KBM-7 (cell line): ENCODE results near the gene RANBP9.

Source experiments
- DNase-seq: peaks from one replicate; pipeline ENCODE4 v3.0.0-alpha.2; 2015
- in situ Hi-C: fragments of 300-500 bp; cut with MboI; formaldehyde crosslinking; loops from 2 replicates; pipeline ENCODE4 v1.14.3; 2020; ENCODE audit warnings: low sequenced_read_pairs, low pct_unique_long_range_greater_than_20kb, mixed read lengths

Gene RANBP9

DNA sequence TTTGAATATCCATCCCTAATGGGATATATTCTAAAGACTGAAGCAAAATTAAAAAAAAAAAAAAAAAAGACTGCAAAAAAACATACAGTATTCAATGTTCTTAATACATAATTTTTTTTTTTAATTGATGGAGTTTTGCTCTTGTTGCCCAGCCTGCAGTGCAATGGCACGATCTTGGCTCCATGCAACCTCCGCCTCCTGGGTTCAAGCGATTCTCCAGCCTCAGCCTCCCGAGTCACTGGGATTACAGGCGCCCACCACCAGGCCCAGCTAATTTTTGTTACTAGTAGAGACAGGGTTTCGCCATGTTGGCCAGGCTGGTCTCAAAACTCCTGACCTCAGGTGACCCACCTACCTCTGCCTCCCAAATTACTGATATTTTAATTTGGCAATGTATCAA is 29.3 kb downstream of the RANBP9 start:
- in situ Hi-C loops: no loop called here
- DNase-seq: no peak

DNA sequence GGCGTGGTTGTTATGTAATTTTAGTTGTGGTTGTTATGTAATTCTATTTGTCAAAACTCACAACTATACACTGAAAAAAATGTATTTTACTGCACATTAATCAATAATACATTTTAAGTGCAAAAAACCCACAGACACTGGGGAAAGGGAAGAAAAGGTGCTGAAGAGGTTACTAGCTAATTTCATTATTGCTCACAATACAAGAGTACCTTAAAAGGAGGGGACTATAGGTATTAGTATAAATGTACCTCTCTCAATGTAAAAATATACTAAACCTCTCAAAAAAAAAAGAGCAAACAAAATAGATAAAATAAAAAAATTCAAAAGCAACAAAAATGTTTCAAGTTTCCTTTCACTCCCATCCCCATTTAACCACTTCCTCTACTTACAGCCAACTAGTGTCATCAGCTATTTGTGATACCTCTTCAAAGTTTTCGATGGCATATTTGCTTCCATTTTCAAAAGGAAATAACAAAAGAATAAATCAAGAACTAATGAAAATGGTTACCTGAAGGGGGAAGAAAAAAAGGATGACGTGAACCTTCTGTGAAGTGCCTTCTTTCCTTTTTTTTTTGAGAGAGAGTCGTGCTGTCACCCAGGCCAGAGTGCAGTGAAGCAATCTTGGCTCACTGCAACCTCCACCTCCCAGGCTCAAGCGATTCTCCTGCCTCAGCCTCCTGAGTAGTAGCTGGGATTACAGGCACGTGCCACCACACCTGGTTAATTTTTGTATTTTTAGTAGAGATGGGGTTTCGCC is 30.2 kb downstream of the RANBP9 start:
- in situ Hi-C loops: no loop called here
- peak; percentile 55 for DNase-seq

DNA sequence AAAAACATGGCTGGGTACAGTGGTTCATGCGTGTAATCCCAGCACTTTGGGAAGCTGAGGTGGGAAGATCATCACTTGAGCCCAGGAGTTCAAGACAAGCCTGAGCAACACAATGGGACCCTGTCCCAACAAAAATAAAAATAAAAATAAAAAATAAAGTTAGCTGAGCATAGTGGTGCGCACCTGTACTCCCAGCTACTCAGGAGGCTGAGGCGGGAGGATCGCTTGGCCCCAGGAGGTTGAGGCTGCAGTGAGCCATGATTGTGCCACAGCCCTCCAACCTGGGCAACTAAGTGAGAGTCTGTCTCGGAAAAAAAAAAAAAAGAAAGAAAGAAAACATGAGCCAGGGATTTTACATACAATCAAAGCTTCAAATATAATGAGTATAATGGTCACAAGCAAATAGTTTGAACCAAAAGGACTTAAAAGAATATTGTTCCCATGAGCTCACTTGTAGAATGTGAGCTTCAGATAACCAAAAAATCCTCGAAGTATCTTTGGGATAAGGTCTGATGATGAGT is 31.1 kb downstream of the RANBP9 start:
- no peak for DNase-seq
- in situ Hi-C loops: no loop called here

DNA sequence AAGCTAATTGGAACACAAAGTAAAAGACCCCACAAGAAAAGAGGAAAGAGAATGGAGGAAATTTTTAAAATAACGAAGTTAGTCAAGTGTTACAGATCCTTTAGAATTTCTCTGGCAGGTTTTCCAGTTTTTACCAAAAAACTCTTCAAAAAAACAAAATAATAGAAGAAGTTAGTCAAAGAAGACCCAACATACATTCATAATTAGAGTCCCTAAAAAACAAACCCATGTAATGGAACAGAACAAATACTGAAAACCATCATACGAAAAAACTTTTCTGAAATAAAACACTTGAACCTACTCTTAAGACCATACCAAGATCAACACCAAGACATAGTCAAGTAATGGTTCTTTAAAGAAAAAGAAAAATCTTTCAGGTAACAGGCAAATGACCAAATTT is 31.6 kb downstream of the RANBP9 start:
- in situ Hi-C loops: no loop called here
- no peak for DNase-seq

DNA sequence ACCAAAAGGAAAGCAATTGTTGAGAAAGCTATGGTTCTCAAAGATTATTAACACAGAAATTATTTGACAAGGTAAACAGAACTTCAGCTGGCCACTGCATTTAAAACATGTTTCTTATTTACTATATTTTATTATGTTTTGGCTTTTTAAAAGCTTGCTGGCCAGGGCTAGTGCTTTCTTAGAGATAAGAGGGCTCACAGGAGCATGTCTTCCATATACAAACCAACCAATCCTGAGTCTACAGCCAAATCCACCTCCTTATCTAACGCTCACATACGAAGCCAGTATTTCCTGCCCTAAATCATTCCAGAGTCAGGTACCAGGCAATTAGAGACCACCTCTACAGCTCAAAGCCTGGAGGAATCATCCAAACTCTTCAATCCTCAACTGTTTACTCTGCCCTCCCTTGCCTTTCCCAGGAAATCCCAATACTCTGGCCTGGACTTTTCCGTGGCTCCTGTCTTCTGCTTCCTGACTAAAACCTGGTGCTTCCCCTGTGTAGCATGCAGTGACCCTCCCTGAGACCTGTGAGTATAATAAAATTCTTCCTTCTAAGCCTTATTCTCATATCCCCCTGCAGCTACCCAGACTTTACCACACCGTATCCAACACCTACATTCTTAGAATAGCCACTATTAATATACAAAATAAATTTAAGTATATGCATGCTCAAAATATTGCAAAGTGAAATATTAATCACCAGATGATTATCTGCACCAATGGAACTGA is 33.2 kb downstream of the RANBP9 start:
- DNase-seq: peak; percentile 31
- in situ Hi-C loops: no loop called here

DNA sequence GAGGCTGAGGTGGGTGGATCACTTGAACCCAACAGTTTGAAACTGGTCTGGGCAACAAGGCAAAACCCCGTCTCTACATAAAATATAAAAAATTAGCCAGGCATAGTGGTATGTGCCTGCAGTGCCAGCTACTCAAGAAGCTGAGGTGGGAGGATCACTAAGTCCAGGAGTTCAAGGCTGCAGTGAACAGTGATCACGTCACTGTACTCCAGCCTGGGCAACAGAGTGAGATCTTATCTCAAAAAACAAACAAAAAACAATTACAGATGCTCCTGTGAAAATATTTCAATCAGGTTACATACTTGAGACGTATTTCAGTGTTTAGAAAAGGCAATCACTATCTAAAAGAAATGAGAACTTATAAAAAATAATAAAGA is 33.8 kb downstream of the RANBP9 start:
- in situ Hi-C loops: no loop called here
- DNase-seq: no peak

DNA sequence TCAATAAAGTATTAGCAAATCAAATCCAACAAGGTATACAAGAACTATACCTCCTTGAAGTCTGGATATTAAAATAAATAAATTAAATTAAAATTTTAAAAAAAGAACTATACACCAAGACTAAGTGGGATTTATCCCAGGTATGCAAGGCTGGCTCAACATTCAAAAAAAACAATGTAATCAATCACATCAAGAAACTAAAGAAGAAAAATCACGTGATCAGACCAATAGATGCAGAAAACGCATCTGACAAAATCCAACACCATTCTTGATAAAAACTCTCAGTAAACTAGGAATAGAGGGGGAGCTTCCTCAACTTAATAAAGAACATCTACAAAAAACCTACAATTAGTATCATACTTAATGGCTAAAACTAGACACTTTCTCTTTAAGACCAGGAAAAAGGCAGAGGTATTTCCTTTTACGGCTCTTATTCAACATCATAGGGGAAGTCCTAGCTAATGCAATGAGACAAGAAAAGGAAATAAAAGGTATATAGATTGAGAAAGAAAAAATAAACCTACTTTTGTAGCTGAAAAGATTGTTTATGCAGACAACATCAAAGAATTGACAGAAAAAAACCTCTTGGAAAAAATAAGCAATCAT is 35.0 kb downstream of the RANBP9 start:
- in situ Hi-C loops: no loop called here
- no peak for DNase-seq

DNA sequence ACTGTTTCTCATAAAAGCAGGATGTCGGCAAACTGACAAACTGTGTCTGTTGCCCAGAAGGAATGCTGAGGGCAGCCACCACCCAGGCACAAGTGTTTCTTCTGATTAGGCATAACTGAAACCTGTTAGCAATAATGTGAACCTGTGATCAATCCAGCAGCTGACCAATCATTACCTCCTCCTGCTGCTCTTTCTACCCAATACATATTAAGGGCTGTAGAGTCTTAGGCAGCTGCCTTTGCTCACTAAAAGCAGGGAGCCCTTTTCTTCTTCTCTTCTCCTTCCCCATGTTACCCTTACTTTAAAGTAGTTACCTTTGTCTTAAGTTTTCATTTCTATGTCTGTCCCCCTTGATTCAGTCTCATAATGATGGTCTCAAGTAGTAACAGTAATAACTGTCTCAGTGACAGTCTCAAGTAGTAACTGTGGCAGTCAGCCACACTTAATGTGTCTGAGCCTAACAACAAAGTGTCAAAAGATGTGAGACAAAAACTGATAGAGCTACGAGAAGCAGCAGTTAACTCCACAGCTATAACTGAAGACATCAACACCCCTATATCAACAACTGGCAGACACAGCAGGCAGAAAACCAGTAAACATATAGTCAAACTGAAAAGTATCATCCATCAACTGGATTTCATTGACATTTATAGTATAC is 37.0 kb downstream of the RANBP9 start:
- in situ Hi-C loops: no loop called here
- DNase-seq: no peak

DNA sequence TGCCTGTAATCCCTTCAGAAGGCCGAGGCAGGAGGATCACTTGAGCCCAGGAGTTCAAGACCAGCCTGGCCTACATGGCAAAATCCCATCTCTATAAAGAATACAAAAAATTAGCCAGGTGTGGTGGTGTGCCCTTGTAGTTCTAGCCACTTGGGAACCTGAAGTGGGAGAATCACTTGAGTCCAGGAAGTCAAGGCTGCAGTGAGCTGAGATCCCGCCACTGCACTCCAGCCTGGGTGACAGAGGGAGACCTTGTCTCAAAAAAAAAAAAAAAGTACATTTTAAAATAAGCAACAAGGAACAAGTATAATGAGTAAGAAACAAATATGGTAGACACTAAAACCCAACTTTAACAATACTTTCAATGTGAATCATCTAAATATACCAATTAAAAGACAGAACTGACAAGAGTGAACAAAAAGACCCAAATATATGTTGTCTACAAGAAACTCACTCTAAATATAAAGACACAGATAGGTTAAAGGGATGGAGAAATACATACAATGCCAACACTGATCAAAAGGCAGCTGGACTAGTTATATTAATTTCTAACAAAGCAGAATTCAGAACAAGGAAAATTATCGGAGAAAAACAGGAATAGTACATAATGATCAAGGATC is 37.7 kb downstream of the RANBP9 start:
- in situ Hi-C loops: no loop called here
- DNase-seq: no peak

DNA sequence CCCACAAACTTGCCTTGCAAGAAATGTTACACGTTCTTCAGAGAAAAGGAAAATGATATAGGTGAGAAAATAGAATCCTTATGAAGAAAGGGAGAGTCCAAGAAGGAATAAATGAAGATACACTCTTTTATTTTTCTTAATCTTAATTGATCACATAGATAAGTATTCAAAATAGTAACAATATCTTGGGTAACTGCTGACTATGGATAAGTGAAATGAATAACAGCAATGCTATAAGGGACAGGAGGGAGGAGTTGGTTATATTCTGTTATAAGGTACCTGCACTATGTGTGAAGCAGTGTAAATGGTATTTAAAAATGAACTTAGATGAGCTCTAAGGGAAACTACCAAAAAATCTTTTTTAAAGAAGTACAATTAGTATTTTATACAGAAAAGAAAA is 38.3 kb downstream of the RANBP9 start:
- in situ Hi-C loops: no loop called here
- DNase-seq: no peak

DNA sequence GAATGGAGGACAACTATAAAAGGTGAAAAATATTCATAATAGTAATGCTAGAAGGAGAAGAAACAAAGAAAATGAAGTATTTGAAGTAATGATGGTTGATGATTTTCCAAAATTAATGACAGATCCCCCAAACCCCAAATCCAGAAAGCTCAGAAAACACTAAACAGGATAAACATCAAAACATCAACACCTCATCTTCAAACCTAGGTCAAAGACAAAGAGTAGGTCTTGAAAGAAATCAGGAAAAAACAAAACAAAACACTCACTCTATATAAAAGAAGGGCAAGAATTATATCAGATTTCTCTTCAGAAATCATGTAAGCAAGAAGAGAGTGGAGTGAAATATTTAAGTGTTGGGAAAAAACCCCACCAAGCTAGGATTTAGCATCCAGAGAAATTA is 38.7 kb downstream of the RANBP9 start:
- in situ Hi-C loops: no loop called here
- DNase-seq: no peak

DNA sequence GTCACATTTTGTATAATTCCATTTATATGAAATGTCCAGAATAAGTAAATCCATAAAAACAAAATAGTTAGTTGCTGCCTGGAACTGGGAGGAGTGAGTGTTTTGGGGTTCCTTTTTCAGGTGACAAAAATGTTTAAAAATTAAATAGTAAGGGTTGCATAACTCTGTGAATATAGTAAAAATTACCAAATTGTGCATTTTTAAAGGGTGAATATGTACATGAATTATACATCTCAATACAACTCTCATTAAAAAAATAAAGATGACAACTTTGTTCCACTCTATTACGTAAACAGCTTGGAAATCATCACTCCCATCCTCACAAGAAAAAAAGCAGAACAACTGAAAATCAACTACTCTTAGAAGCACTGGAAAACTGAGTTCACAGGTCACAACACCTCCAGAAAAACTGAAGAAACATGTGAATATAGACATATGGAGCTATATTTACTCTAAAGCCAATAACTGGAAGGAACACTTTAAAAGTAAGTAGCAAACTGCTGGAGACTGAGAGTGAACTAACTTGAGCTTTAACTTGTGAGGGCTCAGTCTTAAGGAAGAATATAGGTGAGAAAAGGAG is 40.0 kb downstream of the RANBP9 start:
- DNase-seq: no peak
- in situ Hi-C loops: no loop called here

DNA sequence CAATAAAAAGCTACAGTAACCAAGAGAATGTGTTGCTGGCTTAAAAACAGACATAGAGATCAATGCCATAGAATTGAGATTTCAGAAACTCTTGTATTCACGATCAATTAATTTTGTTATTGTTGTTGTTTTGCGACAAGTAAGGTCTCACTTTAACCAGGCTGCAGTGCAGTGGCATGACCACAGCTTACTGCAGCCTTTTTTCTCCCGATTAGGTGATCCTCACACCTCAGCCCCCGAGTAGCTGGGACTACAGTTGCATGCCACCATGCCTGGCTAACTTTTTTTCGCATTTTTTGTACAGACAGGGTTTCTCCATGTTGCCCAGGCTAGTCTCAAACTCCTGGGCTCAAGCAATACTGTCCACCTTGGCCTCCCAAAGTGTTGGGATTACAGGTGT is 42.2 kb downstream of the RANBP9 start:
- DNase-seq: no peak
- in situ Hi-C loops: no loop called here

DNA sequence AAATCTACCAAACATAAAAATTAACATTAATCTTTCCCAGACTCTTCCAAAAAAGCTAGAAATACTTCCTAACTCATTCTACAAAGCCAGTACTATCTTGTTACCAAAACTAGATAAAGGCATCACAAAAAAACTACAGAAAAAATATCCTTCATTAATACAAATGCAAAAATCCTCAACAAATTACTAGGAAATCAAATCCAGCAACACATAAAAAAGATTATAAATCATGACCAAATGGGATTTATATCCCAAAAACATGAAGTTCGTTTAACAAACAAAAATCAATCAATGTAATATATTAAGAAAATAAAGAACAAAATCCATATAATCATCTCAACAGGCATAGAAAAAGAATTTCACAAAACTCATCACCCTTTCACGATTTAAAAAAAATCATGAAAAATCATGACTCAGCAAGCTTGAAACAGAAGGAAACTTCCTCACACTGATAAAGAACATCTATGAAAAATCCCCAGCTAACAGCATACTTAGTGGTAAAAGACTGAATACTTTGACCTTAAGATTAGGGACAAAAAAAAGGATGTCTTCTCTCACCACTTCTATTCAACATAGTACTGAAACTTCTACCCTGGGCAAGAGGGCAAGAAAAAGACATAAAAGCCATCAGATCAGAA is 43.2 kb downstream of the RANBP9 start:
- DNase-seq: no peak
- in situ Hi-C loops: no loop called here

DNA sequence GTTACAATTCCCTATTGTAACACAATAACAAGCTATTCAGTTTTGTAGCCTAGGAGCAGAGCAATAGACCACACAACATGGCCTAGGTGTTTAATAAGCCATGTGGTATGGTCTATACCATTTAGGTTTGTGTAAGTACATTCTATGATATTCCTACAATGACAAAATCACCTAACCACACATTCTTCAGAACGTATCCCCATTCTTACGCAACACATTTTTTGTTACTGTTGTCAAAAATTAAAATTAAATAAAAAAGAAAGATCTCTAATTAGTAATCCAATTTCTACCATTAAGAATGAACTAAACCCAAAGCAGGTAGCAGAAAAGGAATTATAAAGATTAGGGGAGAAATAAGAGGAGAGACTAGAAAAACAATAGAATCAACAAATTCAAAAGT is 44.0 kb downstream of the RANBP9 start:
- in situ Hi-C loops: no loop called here
- no peak for DNase-seq

DNA sequence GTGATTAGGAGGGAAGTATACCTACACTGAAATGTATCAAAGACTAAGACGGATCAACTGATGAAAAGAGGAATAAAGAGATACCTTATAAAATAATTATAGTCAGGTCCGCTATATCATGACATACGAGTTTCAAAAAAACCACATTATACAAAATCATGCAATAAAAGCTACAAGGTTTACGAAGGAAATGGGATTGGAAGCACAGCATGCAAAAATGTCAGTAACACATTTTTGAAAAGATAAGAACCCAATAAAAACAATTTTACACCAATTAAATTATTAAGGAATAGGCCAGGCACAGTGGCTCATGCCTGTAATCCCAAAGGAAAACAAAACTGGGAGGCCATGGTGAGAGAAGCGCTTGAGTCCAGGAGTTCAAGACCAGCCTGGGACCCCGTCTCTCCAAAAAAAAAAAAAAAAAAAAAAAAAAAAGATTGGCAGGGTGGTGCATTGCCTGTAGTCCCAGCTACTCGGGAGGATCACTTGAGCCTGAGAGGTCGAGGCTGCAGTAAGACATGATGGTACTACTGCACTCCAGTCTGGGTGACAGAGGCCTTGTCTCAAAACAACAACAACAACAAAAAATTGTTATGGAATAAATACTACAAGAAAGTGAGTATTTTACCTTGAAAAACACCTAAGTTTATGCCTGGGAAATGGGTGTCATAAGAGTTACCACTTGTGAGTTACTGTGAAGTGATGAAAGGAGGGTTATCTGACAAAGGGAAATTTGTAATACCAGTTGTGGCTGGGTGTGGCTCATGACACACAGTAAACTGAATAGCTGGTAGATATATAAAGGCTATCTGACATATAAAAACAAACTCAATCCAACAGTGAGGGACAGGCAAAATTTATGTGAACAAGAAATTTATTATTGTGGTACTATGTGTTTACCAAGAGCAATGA is 45.2 kb downstream of the RANBP9 start:
- no peak for DNase-seq
- in situ Hi-C loops: no loop called here

DNA sequence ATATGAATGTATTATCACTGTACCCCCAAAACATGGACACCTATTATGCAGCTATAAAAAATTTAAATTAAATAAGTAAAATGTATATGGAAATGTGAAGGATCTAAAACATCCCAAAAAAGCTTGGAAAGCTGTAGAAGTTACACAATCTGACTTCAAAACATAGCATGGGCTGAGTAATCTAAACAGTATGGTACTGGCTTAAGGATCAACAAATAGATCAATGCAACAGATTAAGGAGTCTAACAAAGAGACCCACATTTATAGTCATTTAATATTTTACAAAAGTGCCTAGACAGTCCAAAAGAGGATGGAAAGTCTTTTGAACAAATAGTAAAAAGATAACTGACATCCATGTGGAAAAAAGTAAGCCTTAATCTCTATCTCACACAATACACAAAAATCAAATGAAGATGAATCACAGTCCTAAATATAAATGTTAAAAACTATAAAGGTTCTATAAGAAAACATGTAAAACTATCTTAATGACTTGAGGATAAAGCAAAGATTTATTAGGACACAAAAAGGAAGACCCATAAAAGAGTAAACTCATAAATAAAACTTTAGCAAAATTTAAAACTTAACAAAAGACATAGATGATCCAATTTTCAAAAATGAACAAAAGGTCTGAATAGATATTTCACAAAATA is 46.8 kb downstream of the RANBP9 start:
- in situ Hi-C loops: no loop called here
- DNase-seq: no peak
